ENCODE measurements around the gene LEKR1. TPM values are rescaled to one million over a fixed set of nuclear protein-coding genes. Genes with fewer than 3 reads are reported as not detected.

LEKR1 gene
- total and polyA plus RNA-seq, 9 of the 15 experiments (the other 6 are each of a cell fraction or from before 2014, with no cell fraction given) = 0.76 to 1.8 (median 1.2) TPM

GRCh38 chr3:156826144-156826895, at the start of gene LEKR1 (continued):
- TF ChIP-seq ZBTB9 (CRISPR knock-in tag; IDR thresholded peaks at IDR 0.05) = 0 out of 2 replicates have a peak, but pooled peaks have one; percentile 13
- no peak for TF ChIP-seq ZBTB34 (CRISPR knock-in tag; IDR thresholded peaks at IDR 0.05)
- peak; percentile 85 for TF ChIP-seq ZBTB7A (IDR thresholded peaks at IDR 0.05; ENCODE audit: borderline replicate concordance, control insufficient read depth, low read depth, low read length)
- peak; percentile 52; the same call in 1 of the 2 replicates for TF ChIP-seq ZBTB33 (CRISPR knock-in tag; IDR thresholded peaks at IDR 0.05)
- TF ChIP-seq EP300 (IDR thresholded peaks at IDR 0.05; ENCODE audit: low read length) = peak; percentile 9; the same call in 1 of the 2 replicates
- peak; percentile 79 for TF ChIP-seq EGR1 (conservative IDR thresholded peaks at IDR 0.05)
- peak; percentile 64 for TF ChIP-seq MEIS2 (IDR thresholded peaks at IDR 0.05; ENCODE audit: partially characterized antibody)
- TF ChIP-seq E2F4 (CRISPR knock-in tag; IDR thresholded peaks at IDR 0.05; ENCODE audit: low read depth) = no peak
- peak; percentile 76; the same call in 1 of the 2 replicates for TF ChIP-seq HOMEZ (CRISPR knock-in tag; IDR thresholded peaks at IDR 0.05)
- TF ChIP-seq KHSRP (IDR thresholded peaks at IDR 0.05) = peak; percentile 66; the same call in 1 of the 2 replicates
- no peak for TF ChIP-seq ZNF121 (CRISPR knock-in tag; conservative IDR thresholded peaks at IDR 0.05)
- peak; percentile 82 for TF ChIP-seq ATF7 (IDR thresholded peaks at IDR 0.05)
- TF ChIP-seq RAD21 (CRISPR knock-in tag; conservative IDR thresholded peaks at IDR 0.05 in 1 of 2, IDR thresholded peaks at IDR 0.05 in 1 of 2) = no peak
- no peak for TF ChIP-seq ZSCAN32 (CRISPR knock-in tag; IDR thresholded peaks at IDR 0.05)
- peak; percentile 74 for TF ChIP-seq ERF (CRISPR knock-in tag; IDR thresholded peaks at IDR 0.05)
- 0 out of 2 replicates have a peak, but pooled peaks have one; percentile 65 for TF ChIP-seq ZNF175 (CRISPR knock-in tag; IDR thresholded peaks at IDR 0.05; ENCODE audit: low read depth)
- no peak for TF ChIP-seq HIVEP1 (CRISPR knock-in tag; IDR thresholded peaks at IDR 0.05)
- TF ChIP-seq THRA (IDR thresholded peaks at IDR 0.05) = no peak
- no peak for TF ChIP-seq KLF16 (IDR thresholded peaks at IDR 0.05)

Data from K562 (cell line).